ENCODE measurements around the gene SEMA3G.

DNA sequence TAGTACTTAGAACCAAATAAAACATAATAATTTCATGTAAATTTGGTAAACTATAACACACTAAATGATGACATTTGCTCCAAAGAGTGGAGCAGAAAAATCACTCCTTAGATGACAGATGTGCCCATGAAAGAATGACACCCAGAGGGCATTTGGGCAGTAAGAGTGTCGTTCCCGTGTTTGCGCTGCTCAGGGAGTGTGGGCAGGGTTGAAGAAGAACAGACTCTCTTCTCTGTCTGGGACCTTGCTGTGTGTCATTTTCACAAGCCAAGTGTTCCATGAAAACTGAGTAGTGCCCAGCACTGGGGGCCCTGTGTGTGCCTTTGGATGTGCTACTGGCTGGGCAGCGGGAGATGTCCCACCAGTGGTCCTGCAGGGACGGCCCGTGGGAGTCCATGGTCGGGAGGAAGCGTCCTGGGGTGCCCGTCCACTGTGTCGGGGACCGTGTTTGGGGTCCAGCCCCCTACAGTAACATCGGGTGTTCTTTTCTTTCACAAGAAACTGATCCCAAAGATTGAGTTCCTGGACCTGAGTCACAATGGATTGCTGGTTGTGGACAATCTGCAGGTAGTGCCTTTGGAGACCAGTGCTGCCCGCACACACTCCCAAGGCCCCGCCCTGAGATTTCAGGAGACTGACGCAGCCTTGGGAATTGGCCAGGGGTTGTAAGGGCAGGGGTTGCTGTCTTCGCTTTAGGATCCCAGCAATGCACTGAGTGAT, 32.3 kb upstream of the SEMA3G start:
- TF ChIP-seq POLR2AphosphoS5 (IDR thresholded peaks at IDR 0.05) = no peak
- TF ChIP-seq, protein P1, sequence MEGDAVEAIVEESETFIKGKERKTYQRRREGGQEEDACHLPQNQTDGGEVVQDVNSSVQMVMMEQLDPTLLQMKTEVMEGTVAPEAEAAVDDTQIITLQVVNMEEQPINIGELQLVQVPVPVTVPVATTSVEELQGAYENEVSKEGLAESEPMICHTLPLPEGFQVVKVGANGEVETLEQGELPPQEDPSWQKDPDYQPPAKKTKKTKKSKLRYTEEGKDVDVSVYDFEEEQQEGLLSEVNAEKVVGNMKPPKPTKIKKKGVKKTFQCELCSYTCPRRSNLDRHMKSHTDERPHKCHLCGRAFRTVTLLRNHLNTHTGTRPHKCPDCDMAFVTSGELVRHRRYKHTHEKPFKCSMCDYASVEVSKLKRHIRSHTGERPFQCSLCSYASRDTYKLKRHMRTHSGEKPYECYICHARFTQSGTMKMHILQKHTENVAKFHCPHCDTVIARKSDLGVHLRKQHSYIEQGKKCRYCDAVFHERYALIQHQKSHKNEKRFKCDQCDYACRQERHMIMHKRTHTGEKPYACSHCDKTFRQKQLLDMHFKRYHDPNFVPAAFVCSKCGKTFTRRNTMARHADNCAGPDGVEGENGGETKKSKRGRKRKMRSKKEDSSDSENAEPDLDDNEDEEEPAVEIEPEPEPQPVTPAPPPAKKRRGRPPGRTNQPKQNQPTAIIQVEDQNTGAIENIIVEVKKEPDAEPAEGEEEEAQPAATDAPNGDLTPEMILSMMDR (IDR thresholded peaks at IDR 0.05) = no peak
- no peak for TF ChIP-seq POLR2A (IDR thresholded peaks at IDR 0.05)

Data from gastroesophageal sphincter (tissue), 3 donors.